ENCODE results near the gene KIF1A.

The KIF1A gene

GRCh38 chr2:240731178-240731545 is 88.9 kb downstream of the KIF1A start:
- no peak overlapping the region for H3K4me3 ChIP-seq (ENCODE audit: control insufficient read depth, low read depth, low read length)
- no peak for DNase-seq (ENCODE audit: low read depth)
- TF ChIP-seq CTCF (conservative IDR thresholded peaks at IDR 0.05; ENCODE audit: control insufficient read depth, insufficient read depth, low read depth, low read length) = no peak

- no peak for TF ChIP-seq CTCF (conservative IDR thresholded peaks at IDR 0.05; ENCODE audit: control insufficient read depth, insufficient read depth, low read depth, low read length)
- no peak for DNase-seq (ENCODE audit: low read depth)
- H3K4me3 ChIP-seq (ENCODE audit: control insufficient read depth, low read depth, low read length) = no peak overlapping the region
Measured at GRCh38 chr2:240730501-240731177, 89.4 kb downstream of the KIF1A start.

- H3K4me3 ChIP-seq (ENCODE audit: control insufficient read depth, low read depth, low read length) = no peak overlapping the region
- no peak for TF ChIP-seq CTCF (conservative IDR thresholded peaks at IDR 0.05; ENCODE audit: control insufficient read depth, insufficient read depth, low read depth, low read length)
- DNase-seq (ENCODE audit: low read depth) = peak; percentile 8
Measured at GRCh38 chr2:240728827-240729226, 91.2 kb downstream of the KIF1A start.

GRCh38 chr2:240728361-240728760 is 91.7 kb downstream of the KIF1A start:
- H3K4me3 ChIP-seq (ENCODE audit: control insufficient read depth, low read depth, low read length) = no peak overlapping the region
- TF ChIP-seq CTCF (conservative IDR thresholded peaks at IDR 0.05; ENCODE audit: control insufficient read depth, insufficient read depth, low read depth, low read length) = no peak
- no peak for DNase-seq (ENCODE audit: low read depth)

GRCh38 chr2:240727913-240728312 is 92.1 kb downstream of the KIF1A start:
- DNase-seq (ENCODE audit: low read depth) = no peak
- no peak overlapping the region for H3K4me3 ChIP-seq (ENCODE audit: control insufficient read depth, low read depth, low read length)
- no peak for TF ChIP-seq CTCF (conservative IDR thresholded peaks at IDR 0.05; ENCODE audit: control insufficient read depth, insufficient read depth, low read depth, low read length)

GRCh38 chr2:240727439-240727838 is 92.6 kb downstream of the KIF1A start:
- DNase-seq (ENCODE audit: low read depth) = no peak
- no peak for TF ChIP-seq CTCF (conservative IDR thresholded peaks at IDR 0.05; ENCODE audit: control insufficient read depth, insufficient read depth, low read depth, low read length)
- no peak overlapping the region for H3K4me3 ChIP-seq (ENCODE audit: control insufficient read depth, low read depth, low read length)

- no peak for TF ChIP-seq CTCF (conservative IDR thresholded peaks at IDR 0.05; ENCODE audit: control insufficient read depth, insufficient read depth, low read depth, low read length)
- H3K4me3 ChIP-seq (ENCODE audit: control insufficient read depth, low read depth, low read length) = no peak overlapping the region
- no peak for DNase-seq (ENCODE audit: low read depth)
Measured at GRCh38 chr2:240726876-240727275, 93.1 kb downstream of the KIF1A start.
